GOT3 (cell line): Measurements from ENCODE around the gene SAT2.
A peak's percentile ranks its signal among the peaks of the same experiment; 100 is the strongest.
"Not testable (repeated sequence)": the region's sequence is repeated elsewhere in the genome, so short reads cannot be mapped to it uniquely, and the experiment has no call there.

Experiments used
- DNase-seq: peaks from one replicate; lab custom pipeline; 2025; ENCODE audit warnings: mixed read lengths; lab: John Stamatoyannopoulos, UW

The SAT2 gene

DNA sequence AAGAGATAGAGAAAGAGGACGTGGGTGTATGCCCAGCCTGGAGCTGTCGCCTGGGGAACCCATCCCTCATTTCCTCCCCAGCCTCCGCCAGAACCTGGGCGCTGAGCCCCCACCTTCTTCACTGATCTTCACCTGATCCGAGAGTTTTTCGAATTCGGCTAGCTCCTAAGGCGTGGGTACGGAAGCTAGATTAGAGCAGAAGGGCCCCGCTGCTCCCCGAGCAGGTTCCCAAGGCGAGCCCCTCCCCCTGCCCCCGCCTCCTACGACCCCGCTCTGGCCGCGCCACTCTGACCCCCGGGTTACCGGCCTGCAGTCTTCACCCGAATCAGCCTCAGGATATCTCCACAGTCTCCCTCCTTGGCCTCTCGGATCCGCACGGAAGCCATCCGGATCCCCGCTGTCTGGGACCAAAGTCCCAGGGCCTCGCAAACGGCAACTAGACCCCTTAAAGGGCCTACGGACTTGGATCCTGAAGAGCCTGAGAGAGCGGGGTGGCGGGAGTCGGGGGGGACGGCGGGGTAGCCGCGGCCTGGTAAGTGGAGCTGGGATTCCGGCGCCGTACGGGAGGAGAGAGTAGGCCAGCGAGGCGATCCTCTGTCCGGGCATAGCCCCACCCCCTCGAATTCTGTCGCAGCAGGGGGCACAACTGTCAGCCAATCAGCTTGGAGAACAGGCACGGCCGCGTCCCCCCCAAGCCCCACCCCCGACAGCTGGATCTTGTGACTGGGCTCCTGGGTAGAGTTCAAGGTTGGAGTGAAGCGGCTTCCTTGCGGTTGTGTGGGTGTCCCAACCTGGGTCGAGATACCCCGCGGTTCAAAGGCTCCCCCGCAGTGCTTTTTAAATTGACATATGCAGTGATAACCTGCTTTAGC, at the start of gene SAT2:
TSS of gene SAT2 (minus strand) at position 572 of the 872 bp plus-strand sequence. CDS start at position 386, 186 bp downstream.
- peak; percentile 80 for DNase-seq

DNA sequence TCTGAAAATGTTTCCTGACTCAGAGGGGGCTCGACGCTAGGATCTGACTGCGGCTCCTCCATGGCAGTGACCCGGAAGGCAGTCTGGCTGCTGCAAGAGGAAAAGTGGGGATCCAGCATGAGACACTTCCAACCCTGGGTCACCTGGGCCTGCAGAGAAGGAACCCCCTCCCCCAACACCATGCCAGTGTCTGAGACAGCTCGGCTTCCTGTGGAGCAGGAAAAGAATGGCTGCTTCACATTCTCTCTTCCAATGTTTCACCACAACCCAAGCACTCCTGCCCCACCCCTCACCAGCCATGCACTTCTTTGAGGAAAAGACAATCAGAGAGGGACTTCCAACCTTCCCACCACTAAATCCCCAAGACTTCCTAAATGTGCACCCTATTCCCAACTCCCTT, 48.9 kb upstream of the SAT2 start:
- DNase-seq, result no peak

DNA sequence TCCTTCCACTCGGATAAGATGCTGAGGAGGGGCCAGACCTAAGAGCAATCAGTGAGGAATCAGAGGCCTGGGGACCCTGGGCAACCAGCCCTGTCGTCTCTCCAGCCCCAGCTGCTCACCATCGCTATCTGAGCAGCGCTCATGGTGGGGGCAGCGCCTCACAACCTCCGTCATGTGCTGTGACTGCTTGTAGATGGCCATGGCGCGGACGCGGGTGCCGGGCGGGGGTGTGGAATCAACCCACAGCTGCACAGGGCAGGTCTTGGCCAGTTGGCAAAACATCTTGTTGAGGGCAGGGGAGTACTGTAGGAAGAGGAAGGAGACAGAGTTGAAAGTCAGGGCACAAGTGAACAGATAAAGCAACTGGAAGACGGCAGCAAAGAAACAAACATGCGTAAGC, 47.3 kb upstream of the SAT2 start:
- DNase-seq, result no peak

DNA sequence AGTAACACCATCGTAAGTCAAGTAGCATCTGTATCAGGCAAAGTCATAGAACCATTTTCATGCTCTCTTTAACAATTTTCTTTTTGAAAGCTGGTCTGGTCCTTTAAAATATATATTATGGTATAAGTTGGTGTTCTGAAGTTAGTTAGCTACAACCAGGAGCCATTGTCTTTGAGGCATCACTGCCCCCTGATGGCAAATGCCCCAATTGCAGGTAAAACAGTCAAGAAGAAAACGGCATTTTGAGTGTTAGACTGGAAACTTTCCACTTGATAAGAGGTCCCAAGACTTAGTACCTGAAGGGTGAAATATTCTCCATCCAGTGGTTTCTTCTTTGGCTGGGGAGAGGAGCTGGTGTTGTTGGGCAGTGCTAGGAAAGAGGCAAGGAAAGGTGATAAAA, 45.6 kb upstream of the SAT2 start:
- DNase-seq, result no peak

DNA sequence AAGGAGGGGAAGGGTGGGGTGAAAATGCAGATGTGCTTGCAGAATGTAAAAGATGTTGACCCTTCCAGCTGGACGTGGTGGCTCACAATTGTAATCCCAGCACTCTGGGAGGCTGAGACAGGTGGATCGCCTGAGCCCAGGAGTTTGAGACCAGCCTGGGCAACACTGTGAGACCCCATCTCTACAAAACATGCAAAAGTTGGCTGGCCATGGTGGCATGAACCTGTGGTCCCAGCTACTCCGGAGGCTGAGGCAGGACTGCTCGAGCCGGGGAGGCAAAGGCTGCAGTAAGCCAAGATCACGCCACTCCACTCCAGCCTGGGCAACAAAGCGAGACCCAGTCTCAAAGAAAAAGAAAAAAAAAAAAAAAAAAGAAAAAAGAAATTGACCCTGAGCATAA, 40.9 kb upstream of the SAT2 start:
- no peak for DNase-seq

DNA sequence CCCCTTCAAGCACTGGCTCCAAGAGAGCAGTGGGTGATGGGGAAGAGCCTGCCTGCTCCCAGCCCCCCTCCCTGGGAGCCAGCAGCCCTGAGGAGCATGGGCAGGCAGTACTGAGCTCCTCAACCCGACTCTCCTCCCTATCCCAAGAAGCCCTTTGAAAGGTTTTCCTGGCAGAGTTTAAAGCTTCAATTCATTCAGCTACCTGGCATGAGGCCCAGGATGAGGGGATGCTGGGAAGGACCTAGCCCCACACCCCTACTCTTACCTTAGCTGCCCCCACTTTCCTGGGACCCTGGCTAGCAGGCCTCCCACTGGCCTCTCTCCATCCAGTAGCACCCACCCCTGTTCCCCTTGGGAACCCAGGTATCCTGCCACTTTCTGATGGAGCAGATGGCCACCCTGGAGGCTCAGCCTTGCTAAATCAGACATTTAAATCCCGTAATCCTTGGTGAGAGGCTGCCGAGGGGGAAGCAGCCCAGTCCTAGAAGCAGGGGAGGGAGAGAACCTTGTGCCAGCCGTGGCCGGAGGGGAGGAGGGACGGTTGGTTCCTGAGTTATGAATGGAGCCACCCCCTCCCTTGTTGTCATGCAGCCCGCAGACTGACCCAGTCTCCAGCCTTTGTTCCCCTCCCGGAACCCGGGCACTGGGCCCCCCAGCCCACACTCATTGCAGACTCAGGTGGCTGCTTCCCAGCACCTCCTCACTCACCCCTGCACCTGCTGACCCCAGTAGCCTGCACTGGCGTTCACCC, 40.2 kb upstream of the SAT2 start:
- no peak for DNase-seq

DNA sequence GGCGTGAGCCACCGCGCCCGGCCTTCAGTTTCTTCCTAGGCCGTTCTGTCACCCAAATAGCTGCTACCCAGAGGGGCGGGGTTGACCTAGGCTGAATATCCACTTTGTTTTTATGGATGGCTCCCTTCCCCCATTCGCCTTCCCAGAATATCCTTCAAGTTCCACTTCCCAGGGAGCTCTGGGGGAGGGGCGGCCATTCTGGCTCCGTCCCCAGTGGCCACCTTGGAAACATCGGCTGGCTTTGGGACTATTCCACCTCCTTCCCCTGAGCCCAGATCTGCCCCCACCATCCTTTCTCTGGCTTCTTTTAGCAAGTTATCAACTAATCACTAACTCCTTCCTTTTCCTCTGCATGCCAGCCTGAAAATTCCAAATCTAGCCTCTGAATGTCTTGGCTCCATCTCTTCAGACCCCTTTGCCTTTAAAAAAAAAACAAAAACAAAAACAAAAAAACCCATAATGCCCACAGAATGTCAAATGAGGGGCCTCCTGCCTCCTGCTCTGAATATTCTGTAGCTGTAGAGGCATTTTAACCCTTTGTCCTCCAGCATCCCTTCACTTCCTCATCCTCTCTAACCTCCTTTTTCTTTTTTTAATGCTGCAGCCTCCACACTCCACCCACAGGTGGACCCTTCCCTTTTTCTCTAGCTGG, 29.5 kb upstream of the SAT2 start:
- DNase-seq, result no peak

DNA sequence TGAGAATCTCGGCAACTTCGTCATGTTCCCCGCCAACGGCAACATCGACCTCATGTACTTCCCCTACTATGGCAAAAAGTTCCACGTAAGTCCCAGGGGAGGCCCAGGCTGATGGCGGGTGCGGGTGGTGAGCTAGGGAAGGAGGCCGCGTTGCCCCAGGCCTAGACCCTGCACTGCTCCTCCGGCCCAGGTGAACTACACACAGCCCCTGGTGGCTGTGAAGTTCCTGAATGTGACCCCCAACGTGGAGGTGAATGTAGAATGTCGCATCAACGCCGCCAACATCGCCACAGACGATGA, 27.9 kb upstream of the SAT2 start:
- DNase-seq, result no peak

DNA sequence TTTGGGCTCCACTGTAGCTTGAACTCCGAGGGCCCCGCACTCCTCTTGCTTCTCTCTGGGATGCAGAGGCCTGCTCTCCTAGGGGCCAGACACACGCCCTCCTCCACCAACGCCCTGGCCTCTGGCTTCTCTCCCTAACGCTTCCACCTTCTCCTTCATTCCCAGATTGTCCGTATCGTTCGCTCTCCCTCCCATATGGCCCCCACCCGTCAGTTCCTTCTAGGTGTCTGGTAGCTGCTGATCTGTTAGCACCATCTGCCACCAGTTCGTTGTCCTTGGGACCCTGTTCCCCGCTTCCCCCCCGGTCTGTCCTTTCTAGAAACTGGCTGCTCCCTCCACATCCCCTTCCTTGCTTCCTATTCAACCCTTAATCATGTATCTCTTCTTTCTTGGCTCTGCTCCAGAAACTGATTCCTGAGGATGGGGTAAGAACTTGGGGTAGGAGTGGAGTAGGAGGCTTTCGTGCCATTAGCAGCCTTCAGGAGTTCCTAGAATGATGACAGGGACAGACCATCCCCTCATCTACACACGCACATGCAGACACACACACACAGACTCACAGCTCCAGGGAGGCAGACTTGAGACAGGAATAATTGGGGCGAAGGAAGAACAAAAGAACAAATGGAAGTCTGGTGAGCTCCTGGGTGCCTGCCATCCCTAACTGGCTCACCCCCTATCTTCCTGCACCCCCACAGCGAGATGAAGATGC, 27.4 kb upstream of the SAT2 start:
- no peak for DNase-seq

DNA sequence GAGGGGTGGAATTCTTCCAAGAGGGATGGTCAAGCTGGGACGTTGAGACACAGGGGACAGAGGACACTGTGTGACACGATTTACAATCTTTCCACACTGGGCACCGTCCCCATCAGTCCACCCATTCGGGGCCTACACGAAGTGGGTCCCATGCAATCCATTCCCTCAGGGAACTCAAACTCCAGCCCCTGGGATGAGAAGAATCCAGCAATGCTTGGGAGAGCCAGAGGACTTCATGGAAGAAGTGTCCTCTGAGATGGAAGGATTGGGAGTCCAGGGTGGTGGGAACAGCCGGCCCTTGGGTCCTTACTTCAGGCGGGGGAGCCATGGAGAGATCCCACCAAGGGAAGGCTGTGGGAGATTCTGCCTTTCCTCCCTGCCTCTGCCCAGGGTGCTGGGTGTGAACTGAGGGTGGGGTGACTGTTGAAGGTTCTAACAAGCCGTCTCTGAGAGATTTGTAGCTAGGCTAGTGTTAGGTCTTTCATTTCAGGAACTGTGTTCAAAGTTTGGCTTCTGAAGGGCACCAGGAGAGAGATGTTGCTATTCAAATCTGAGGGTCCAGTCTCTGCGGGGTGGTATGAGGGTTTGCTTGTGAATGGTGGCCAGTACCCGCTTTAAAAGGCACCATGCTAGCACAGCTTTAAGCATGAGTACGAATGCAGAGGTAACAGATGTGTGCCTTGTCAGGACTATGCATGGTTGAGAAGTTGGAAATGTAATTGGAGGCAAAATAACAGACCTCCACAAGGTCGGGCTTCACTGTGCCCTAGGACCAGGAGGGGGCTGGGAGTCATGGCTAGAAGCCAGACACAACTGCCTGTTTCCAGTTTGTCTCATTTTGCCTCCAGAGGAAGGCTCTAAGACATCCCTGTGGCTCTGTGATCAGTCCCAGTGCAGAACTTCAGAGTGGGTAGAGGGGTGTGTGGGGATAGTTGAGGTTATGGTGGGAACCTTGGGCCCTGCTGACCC, 25.1 kb upstream of the SAT2 start:
- DNase-seq, result no peak

DNA sequence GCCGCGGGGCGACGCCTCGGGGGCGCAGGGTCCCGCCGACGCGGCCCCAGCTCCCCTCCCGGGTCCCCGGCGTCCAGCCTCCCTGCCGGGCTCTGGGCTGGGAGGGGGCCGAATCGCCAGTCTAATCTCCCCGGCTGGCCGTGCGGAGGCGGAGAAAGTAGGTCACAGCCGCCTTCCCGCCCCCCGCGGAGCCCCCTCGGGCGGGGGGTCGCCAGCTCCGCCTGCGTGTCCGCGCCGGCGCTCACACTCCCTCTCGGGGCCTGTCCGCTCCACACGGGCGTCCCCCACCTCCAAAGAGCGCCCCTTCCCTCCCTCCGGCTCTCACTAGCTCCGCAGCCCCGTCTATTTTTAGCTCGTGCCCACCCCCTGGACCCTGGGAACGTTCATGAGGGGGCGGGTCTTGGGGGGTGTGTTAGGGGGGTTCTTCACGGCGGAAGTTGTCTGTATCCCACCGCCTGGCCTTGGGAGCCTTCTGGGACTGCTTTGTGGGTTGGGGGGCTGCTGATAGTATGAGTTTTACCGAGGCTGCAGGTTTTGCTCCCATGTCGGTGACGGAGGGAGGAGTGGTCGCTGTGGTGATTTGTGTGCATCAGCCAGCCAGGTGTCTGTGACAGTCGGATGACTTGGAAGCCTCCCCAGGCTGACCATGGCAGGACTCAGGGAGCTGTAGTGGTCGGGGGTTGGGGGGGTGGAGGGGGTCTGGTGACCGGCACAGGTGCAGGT, 24.2 kb upstream of the SAT2 start:
- no peak for DNase-seq

DNA sequence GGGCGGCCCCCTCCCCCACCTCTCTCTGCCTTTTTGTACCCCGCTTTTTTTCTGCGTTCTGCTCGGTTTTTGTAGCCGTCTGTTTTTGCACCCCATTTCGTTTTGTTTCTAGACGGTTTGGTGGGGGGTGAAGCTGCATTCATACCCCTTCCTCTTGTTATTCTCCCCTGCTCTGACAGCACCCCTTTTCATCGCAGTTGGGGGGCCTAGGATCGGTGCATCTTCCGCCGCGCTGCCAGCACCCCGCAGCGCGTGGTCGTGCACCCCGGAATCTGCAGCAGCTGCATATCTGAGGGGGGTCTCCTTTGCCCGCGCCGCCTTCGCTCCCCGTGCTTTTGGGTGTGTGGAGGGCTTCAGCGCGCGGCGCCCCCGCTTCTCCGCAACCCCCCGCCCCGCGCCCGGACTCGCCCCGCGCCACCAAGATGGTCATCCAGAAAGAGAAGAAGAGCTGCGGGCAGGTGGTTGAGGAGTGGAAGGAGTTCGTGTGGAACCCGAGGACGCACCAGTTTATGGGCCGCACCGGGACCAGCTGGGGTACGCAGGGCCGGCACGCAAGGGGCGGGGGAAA, 23.6 kb upstream of the SAT2 start:
- DNase-seq, result no peak

DNA sequence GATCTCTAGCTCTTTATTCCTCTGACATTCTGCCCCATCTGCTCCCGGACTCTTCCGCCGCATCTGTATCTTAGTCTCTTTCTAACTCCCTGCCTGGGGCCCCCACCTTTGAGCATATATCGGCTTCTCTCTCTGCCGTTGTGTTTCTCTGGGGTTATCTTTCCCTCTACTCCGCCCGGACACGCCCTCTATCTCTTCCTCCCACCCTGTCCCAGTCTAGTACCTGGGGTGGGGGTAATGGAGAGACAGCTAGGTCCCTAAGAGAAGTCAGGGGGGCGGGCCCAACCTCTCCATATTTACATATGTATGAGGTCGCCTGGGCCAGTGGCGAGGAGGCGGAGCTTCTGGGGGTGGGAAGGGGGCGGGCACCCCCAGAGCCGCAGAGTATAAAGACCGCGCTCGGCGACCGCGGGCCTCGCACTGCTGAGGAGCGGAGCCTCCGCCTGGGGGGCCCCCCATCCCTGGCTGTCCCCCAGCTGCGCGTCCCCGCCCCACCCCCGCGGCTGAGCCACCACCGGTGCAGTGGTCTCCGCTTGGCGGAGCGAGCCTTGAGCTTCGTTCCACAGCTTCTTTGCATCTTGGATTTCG, 23.0 kb upstream of the SAT2 start, which contains the start of gene ATP1B2:
TSS of gene ATP1B2 (plus strand) at position 418 of the 588 bp plus-strand sequence. CDS start 593 bp downstream, outside the sequence.
- no peak for DNase-seq

DNA sequence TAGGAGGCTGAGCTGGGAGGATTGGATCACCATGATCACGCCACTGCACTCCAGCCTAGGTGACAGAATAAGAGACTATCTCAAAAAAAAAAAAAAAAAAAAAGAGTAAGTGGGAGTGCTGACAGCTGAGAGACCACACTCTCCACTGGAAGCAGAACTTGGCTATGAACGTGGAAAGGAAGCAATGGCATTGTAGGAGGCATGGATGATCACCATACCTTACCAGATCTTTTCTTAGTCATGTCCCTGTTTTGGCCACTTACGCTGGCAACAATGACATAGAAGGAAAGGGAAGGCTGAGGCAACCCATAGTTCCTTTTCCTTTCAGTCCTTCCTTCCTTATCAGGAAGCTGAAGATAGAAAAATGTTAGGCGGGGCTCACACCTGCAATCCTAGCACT, 19.4 kb upstream of the SAT2 start:
- DNase-seq, result no peak

DNA sequence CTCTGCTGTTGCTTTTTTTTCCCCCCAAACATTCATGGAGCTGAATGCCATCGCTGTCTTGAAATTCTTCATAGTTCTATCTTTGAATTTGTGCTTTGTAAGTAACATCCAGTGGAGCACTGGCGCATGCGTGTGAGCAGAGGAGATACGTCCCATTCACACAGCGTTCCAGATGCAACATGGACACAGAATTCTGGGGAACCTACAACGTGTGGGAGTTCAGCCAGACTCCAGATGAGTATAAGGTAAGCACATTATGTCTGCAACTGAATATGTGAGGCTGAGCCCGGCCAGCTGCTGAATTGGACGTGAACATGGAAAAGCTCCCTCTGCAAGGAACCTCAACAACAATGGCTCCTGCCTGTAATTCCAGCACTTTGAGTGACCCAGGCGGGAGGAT, 18.8 kb upstream of the SAT2 start:
- DNase-seq, result no peak

DNA sequence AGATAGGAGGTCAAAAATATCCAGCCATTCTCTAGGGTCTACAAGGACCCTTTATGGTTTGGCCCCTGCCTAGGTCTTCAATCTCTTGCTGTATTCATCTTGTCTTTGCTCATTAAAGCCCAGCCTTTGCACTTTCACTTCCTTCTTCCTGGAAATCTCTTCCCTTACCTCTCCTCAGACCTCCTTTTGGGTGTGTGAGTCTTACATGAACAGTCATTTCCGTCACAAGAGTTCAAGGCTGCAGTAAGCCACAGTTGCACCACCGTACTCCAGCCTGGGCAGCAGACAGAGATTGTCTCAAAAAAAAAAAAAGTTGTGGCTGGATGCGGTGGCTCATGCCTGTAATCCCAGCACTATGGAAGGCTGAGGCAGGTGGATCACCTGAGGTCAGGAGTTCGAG, 17.2 kb upstream of the SAT2 start:
- no peak for DNase-seq

DNA sequence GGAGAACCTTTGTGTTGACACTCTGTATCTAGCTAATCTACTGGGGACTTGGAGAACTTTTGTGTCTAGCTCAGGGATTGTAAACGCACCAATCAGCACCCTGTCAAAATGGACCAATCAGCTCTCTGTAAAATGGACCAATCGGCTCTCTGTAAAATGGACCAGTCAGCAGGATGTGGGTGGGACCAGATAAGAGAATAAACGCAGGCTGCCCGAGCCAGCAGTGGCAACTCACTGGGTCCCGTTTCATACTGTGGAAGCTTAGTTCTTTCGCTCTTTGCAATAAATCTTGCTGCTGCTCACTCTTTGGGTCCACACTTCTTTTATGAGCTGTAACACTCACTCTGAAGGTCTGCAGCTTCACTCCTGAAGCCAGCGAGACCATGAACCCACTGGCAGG, 14.0 kb upstream of the SAT2 start:
- DNase-seq, result not testable (repeated sequence)

DNA sequence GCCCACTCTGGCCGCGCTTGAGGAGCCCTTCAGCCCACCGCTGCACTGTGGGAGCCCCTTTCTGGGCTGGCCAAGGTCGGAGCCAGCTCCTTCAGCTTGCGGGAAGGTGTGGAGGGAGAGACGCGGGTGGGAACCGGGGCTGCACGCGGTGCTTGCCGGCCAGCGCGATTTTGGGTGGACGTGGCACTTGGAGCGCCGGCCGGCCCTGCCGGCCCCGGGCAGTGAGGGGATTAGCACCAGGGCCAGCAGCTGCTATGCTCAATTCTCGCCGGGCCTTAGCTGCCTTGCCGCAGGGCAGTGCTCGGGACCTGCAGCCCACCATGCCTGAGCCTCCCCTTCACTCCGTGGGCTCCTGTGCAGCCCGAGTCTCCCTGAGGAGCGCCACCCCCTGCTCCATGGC, 13.2 kb upstream of the SAT2 start:
- DNase-seq, result no peak

DNA sequence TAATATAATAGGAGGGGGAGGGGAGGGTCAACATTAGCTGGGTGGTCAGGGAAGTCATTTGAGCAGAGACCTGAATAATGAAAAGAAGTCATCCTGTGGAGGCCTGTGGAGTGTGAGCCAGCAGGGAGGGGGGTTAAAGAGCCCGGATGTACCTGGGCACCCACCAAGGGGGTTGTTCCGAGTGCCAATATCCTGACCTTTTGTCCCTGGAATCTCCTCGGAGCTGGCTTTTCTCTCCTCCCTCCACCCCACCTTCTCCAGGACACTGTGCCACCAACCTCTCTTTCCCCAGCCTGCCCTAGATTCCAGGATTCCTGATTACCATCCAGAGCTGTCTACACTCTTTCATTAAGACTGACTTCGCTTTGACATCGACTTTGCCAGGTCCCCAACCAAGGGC, 8.5 kb upstream of the SAT2 start:
- no peak for DNase-seq

DNA sequence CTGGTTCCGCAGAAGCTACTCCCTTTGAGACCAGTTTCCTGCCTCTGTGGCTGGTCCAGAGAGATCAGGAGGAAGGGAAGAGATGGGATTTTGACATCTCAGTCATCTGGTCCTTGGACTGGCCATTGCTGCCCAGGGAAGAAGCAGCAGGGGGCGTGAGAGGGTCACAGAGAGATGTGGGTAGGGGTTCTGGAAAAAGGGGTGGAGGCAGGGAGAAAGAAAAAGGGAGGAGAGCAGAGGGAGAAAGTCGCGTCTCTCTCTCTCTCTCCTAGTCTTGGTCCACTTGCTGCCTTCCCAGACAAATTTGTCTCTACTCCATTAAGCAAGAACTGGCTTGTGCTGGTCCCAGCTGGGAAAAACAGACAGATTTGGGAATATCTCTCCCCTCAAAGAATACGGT, 6.8 kb upstream of the SAT2 start:
- no peak for DNase-seq
